Stimulated activated CD8-positive, alpha-beta memory T cell treated with anti-CD3 and anti-CD28 coated beads, Interleukin-7, amount 100 ng/mL, for 1 hour (primary cell): ENCODE data around the gene ACSM2B.
"Not testable (repeated sequence)": the region's sequence is repeated elsewhere in the genome, so short reads cannot be mapped to it uniquely, and the experiment has no call there.

Source experiments
- DNase-seq, 2 donors: peaks; one replicate each; pipeline ENCODE4 v3.0.0-alpha.2; 2020; ENCODE audit warnings: low read depth in 2 of 2

ACSM2B gene

DNA sequence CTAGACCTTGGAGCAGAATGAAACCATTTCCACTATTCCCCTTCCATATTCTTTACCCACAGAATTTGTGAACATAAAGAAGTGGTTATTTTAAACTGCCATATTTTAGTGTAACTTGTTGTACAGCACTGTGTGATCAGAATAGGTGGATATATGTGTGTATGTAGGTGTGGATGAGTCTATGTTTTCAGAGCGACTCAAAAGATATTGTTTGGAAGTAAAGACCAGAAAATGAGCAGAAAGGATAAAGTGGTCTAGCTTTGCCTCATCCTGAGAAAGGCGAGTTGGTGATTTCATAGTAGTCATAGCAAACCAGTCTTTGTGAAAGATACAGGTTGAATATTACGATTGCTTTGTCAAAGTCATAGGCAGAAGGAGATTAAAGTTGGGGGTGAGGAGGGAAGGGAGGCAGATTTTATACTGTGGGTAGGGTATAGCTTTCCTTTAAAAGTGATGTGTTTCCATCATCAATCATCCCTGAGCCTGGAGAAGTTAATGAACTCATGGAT, 43.8 kb downstream of the ACSM2B start:
- not testable (repeated sequence) for DNase-seq

DNA sequence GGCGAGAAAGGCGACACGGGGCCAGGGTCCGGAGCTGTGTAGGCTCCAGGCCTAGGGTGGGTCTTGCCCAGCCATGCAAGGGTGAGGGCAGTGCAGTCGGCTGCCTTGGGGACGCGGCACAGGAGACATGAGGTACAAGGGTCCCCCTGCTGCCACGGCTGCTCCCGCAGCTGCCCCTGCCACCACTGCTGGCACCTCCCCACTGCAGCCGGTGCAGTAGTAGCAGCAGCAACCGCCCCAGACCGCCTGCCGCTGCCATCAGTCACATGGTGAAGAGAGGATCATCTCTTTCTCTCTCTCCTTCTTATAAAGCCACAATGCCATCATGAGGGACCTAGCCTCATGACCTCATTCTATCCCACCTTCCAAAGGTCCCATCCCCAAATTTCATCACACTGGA, 44.4 kb downstream of the ACSM2B start:
- DNase-seq = not testable (repeated sequence)

DNA sequence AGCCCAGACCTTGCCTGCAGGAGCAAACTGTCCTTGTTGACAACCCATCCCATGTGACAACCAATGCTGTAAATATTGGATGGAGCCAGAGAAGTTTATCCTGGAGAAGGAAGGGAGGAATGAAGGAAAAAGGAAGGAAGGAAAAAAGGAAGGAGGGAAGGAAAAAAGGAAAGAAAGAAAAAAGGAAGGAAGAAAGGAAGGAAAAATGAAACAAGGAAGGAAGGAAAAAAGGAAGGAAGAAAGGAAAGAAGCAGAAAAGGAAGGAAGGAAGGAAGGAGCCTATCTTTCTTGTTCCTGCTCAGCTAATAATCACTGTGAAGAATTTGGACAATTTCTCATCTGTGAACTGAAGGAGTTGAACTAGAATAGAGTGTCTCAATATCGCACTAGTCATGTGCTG, 56.1 kb downstream of the ACSM2B start:
- DNase-seq = no peak

DNA sequence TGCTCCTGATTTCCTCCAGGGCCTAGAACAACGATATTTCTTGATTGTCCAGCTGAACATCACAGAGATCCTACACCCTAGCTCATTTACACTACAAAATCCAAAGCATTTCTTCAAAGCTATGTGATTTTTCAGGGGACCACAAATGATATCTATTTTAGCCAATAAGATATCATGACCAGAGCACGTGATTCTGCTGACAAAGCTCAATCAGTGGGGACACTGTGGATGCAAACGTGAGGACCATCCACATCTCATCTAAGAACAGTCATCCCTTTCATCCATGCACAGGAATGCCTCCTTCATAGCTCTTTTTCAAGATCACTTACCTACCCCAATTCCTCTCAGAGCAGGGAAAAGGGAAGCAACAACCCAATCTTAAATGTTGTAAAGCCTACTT, 56.9 kb downstream of the ACSM2B start:
- DNase-seq = no peak

DNA sequence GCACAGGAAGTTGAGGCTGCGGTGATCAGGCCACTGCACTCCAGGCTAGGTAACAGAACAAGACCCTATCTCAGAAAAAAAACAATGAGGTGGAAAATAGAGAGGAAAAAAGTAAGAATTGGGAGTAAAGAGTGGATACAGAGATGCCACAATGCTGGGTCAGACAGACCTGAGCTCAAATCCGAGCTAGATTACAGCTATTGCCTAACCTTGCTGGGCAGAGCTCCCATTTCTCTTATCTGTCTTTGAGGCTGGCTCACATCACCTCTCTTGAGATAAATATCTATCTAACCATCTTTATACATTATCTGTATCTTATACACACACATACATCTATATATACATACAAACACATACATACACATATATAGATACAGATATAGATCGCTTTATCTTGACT, 59.0 kb downstream of the ACSM2B start:
- no peak for DNase-seq

DNA sequence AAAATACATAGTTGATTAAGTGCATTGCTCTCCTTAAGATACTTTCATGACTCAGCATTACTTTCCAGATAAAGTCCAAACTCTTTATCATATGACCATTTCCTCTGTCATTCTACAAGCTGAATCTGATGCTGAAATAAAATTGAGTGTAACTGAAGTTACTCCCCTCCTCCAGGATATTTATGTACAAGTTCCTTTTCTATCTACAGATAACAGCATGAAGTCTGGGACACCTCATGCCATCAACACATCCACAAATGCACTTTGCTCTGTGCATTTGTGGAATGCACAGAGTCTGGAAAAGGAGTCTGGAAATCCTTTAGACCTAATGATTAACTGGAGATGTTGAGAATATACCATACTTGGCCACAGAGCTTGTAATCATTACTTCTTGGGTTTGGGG, 60.5 kb downstream of the ACSM2B start:
- DNase-seq = no peak

DNA sequence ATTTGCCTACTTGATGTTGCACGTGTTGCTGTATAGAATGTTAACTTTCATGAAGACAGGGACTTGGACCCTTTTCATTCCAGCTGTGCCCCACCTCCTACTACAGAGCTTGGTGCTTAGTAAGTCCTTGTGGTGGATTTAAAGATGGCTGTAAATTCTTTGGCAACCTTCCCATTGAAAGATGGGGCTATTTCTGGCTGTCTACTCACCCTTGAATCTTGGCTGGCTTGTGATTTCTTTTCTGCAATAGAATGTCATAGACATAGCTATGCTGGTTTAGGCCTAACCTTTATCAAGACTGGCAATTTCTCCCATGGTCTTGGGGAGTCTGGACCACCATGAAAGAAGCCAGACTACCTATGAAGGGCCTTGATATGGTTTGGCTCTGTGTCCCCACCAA, 65.8 kb downstream of the ACSM2B start:
- no peak for DNase-seq

DNA sequence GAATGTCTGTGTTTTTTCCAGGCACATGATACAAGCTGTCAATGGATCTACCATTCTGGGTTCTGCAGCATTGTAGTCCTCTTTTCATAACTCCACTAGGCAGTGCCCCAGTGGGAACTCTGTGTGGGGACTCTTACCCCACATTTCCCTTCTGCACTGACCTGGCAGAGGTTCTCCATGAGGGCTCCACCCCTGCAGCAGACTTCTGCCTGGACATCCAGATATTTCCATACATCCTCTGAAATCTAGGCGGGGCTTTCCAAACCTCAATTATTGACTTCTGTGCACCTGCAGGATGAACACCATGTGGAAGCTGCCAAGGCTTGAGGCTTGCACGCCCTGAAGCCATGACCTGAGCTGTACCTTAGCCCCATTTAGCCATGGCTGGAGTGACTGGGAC, 68.9 kb downstream of the ACSM2B start:
- no peak for DNase-seq

DNA sequence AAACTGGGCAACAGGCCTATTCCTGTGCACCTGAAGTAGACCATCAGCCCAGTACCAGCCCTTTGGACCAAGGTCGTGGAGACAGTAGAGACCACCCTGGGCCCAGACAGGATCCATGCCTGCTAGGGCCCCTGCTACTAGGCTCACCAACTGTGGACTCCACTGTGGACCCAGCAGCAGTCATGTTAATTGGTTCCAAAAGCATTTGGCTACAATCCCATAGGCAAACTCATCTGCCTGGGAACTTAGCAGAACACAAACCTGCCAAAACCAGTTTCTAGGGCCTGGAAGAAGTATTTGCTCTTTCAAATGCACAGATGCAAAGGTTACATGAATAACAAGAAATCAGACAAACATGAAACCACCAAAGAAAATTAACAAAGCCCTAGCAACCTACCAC, 71.7 kb downstream of the ACSM2B start:
- DNase-seq = no peak

DNA sequence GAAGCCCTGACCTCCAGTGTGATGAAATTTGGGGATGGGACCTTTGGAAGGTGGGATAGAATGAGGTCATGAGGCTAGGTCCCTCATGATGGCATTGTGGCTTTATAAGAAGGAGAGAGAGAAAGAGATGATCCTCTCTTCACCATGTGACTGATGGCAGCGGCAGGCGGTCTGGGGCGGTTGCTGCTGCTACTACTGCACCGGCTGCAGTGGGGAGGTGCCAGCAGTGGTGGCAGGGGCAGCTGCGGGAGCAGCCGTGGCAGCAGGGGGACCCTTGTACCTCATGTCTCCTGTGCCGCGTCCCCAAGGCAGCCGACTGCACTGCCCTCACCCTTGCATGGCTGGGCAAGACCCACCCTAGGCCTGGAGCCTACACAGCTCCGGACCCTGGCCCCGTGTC, 84.7 kb downstream of the ACSM2B start:
- not testable (repeated sequence) for DNase-seq

DNA sequence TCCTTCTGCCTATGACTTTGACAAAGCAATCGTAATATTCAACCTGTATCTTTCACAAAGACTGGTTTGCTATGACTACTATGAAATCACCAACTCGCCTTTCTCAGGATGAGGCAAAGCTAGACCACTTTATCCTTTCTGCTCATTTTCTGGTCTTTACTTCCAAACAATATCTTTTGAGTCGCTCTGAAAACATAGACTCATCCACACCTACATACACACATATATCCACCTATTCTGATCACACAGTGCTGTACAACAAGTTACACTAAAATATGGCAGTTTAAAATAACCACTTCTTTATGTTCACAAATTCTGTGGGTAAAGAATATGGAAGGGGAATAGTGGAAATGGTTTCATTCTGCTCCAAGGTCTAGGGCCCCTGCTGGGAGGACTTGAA, 85.2 kb downstream of the ACSM2B start:
- not testable (repeated sequence) for DNase-seq
